OCI-LY3 (cell line): ENCODE results near the gene SLC9B2.
A peak's percentile ranks its signal among the peaks of the same experiment; 100 is the strongest.

Experiments
- CTCF ChIP-seq: fragments of 200-600, 300-600 bp; sonication (generic); IDR thresholded peaks from 2 replicates; pipeline ENCODE4 v1.5.1; 2014; ENCODE audit warnings: antibody characterized with exemption, low read length, low read depth
- EZH2phosphoT487 ChIP-seq: fragments of 200-600 bp; shearing (Covaris generic); IDR thresholded peaks from 2 replicates; pipeline ENCODE4 v1.6.1; 2018; ENCODE audit warnings: antibody characterized with exemption, mixed run types, low read depth

DNA sequence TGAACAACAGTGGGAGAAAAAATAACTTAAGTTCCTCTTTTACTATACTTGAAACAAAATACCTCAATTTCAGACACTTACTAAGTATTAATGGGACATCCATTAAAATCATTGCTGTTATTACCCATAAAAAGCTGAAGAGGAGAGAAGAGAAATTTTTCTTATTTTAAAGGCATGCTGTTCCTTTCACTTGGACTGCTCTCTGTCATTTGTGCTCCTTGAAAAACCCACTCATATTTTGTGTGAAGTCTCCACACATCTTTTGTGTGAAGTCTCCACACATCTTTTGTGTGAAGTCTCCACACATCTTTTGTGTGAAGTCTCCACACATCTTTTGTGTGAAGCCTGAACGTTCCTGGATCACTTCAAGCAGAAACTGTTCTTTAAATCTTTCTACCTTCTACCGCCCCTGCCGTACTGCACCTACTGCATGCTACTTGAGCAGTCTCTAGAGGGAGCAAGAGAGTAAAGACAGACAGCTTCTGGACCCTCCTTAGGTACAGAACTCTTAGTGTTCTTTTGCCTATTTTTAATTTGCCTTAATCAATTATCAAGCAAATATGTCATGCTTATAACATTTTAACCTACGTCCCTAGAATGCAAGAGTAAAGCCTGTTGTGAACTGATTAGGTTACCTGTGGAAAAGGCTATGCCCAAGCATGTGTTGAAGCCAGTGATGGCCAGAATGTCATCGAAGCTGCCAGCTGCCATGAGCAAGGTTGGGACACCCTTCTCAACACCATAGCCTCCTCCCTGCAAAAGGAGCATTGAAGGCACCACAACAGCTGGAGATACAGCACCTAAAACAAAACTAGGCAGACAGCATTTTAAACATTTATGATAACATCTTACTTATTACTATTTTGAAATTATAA, 29.9 kb downstream of the SLC9B2 start:
- TF ChIP-seq CTCF (peak; percentile 78), EZH2phosphoT487 (no peak)
